GM12878 (cell line): ENCODE results near the gene MYO1D. TPM values are rescaled to one million over a fixed set of nuclear protein-coding genes. Genes with fewer than 3 reads are reported as not detected.

Experiments used
- ATAC-seq: fragments of 200-7000 bp; cut with Tn5 transposase; 3 replicates; pipeline ENCODE4 v1.9.1; 2020; ENCODE audit warnings: mild to moderate bottlenecking, moderate library complexity
- BruUV-seq: library from RNA; stranded (reverse); fragments of 400-500 nt; replicated peaks from 2 replicates; lab custom pipeline; 2021; lab: Mats Ljungman, UMichigan
- CTCF ChIA-PET: fragments of 300-600 bp; sonication (Branson Sonifier 250); formaldehyde crosslinking; extraction: SDS; loops from one replicate; lab custom pipeline; 2021; ENCODE audit warnings: inconsistent platforms; lab: Yijun Ruan, JAX
- POLR2A ChIA-PET: fragments of 350-600 bp; formaldehyde crosslinking; extraction: SDS; loops from one replicate; lab custom pipeline; 2021; ENCODE audit warnings: inconsistent platforms; lab: Charles Lee
- RAD21 ChIA-PET: fragments of 300-600 bp; sonication (Branson Sonifier 250); formaldehyde crosslinking; loops from one replicate; lab custom pipeline; 2023; ENCODE audit warnings: antibody characterized with exemption; ENCODE audit not compliant: unreplicated experiment; lab: Charles Lee
- SMC1A ChIA-PET: fragments of 300-600 bp; sonication (Branson Sonifier 250); formaldehyde crosslinking; loops from one replicate; lab custom pipeline; 2023; ENCODE audit not compliant: unreplicated experiment, uncharacterized antibody; lab: Charles Lee
- DNase-seq: peaks from one replicate; pipeline ENCODE4 v3.0.0-alpha.2; 2011; ENCODE audit warnings: low read depth, low spot score
- FAIRE-seq: peaks from 3 replicates; lab custom pipeline; 2011; peaks lifted over from hg19 to GRCh38; lab: Jason Lieb, UNC
- H2AFZ ChIP-seq: 2 replicates; pipeline ENCODE4 v1.6.0; 2011; ENCODE audit warnings: low read depth, low read length, control low read depth; ENCODE audit not compliant: control insufficient read depth
- H3K27ac ChIP-seq: 2 replicates; pipeline ENCODE4 v1.5.1; 2011; ENCODE audit warnings: control low read depth; ENCODE audit not compliant: control insufficient read depth, insufficient read depth
- H3K27me3 ChIP-seq, 2 experiments: replicated peaks in 1 of 2; 2 replicates each; pipeline versions ENCODE4 v1.6.0 to v1.6.1; 2011; ENCODE audit warnings: low read length in 1 of 2; ENCODE audit not compliant: control insufficient read depth in 2 of 2, insufficient read depth in 2 of 2
- H3K36me3 ChIP-seq, 2 experiments: 2 replicates each; pipeline ENCODE4 v1.5.1; 2011; ENCODE audit warnings: low read length in 1 of 2; ENCODE audit not compliant: control insufficient read depth in 2 of 2, insufficient read depth in 2 of 2
- H3K4me1 ChIP-seq: 2 replicates; pipeline ENCODE4 v1.6.1; 2011; ENCODE audit warnings: mild to moderate bottlenecking, low read length, moderate library complexity, mixed read lengths; ENCODE audit not compliant: control insufficient read depth, insufficient read depth
- H3K4me2 ChIP-seq: 2 replicates; pipeline ENCODE4 v1.6.0; 2011; ENCODE audit warnings: control low read depth; ENCODE audit not compliant: control insufficient read depth, insufficient read depth
- H3K4me3 ChIP-seq: fragments of 200-600 bp; sonication (generic); 2 replicates; pipeline ENCODE4 v1.5.1; 2016
- H3K79me2 ChIP-seq: 2 replicates; pipeline ENCODE4 v1.6.0; 2011; ENCODE audit warnings: low read length; ENCODE audit not compliant: control insufficient read depth, insufficient read depth
- H3K9ac ChIP-seq: 2 replicates; pipeline ENCODE4 v1.8.0; 2011; ENCODE audit warnings: low read length, control low read depth, mixed read lengths; ENCODE audit not compliant: control insufficient read depth, insufficient read depth
- H3K9me3 ChIP-seq: replicated peaks from 3 replicates; pipeline ENCODE4 v1.5.1; 2011; ENCODE audit warnings: mild to moderate bottlenecking, low read length; ENCODE audit not compliant: control insufficient read depth, insufficient read depth
- H4K20me1 ChIP-seq: 2 replicates; pipeline ENCODE4 v1.6.0; 2011; ENCODE audit not compliant: control insufficient read depth, insufficient read depth
- IKZF2 ChIP-seq, 2 experiments: fragments of 450-650 bp; IDR thresholded peaks; 2 replicates each; pipeline ENCODE4 v1.6.1; 2017; ENCODE audit warnings: mild to moderate bottlenecking in 2 of 2, moderate library complexity in 2 of 2
- JUNB ChIP-seq: IDR thresholded peaks from 2 replicates; pipeline ENCODE4 v1.6.1; 2016; ENCODE audit warnings: antibody characterized with exemption, mild to moderate bottlenecking
- MEF2A ChIP-seq: IDR thresholded peaks from 2 replicates; pipeline ENCODE4 v1.6.1; 2011; ENCODE audit warnings: low read depth, mild to moderate bottlenecking, low read length, moderate library complexity; ENCODE audit not compliant: insufficient read depth
- MXI1 ChIP-seq: fragments of 150-350 bp; IDR thresholded peaks from 2 replicates; pipeline ENCODE4 v1.6.1; 2011; ENCODE audit warnings: low read depth, mild to moderate bottlenecking, inconsistent platforms, low read length, improper control_type of control experiment
- NFIC ChIP-seq: IDR thresholded peaks from 2 replicates; pipeline ENCODE4 v1.6.1; 2012; ENCODE audit warnings: low read depth, mild to moderate bottlenecking, inconsistent platforms, low read length, moderate library complexity
- PAX5 ChIP-seq: IDR thresholded peaks from 2 replicates; pipeline ENCODE4 v1.6.1; 2011; ENCODE audit warnings: low read depth, low read length, borderline replicate concordance
- RCOR1 ChIP-seq: conservative IDR thresholded peaks from 2 replicates; pipeline ENCODE4 v1.6.1; 2012; ENCODE audit warnings: low read depth, low read length, improper control_type of control experiment
- SUZ12 ChIP-seq: fragments of 200-600 bp; sonication (generic); IDR thresholded peaks from one replicate; pipeline ENCODE4 v1.6.1; 2018; ENCODE audit warnings: antibody characterized with exemption, mild to moderate bottlenecking; ENCODE audit not compliant: unreplicated experiment
- ZNF622 ChIP-seq: fragments of 450-650 bp; IDR thresholded peaks from 2 replicates; pipeline ENCODE4 v1.6.1; 2017; ENCODE audit warnings: mild to moderate bottlenecking, inconsistent platforms
- WGBS: methylation state at CpG from one replicate; pipeline ENCODE4 v1.1.6; 2016; ENCODE audit warnings: low lambda C conversion rate; ENCODE audit not compliant: insufficient replicate concordance, insufficient coverage; ENCODE audit errors: missing lambda C conversion rate; 5-methylcytosine and 5-hydroxymethylcytosine counted together
- in situ Hi-C: fragments of 300-500 bp; cut with MboI; formaldehyde crosslinking; loops from 9 replicates; pipeline ENCODE4 v1.14.3; 2018; ENCODE audit warnings: mixed read lengths
- intact Hi-C: fragments of 100-400 bp; cut with micrococcal nuclease; formaldehyde crosslinking; loops from one replicate; pipeline ENCODE4 v1.14.2; 2022; ENCODE audit not compliant: unreplicated experiment
- polyA plus RNA-seq, 11 experiments: library from polyadenylated mRNA; depleted of rRNA in 4 of 11; unstranded in 6 of 11; stranded (reverse) in 5 of 11; fragments of >200 nt; fragmentation: Nextera tagmentation in 4 of 11; fragmentation: Illumina TruSeq in 1 of 11; extraction: Ambion mirVana in 4 of 11; extraction: Trizol in 1 of 11; gene quantifications; 1 replicate in 1 of 11; 2 replicates in 10 of 11; pipeline versions ENCODE4 v1.2.1 to v1.2.3, GENCODE V29; 2011 to 2016; ENCODE audit warnings: inconsistent platforms in 2 of 11, missing spikeins in 2 of 11, low read depth in 1 of 11
- total RNA-seq, 4 experiments: library from RNA; depleted of rRNA in 3 of 4; stranded (reverse); fragments of >200 nt in 3 of 4; fragmentation: Illumina TruSeq in 1 of 4; extraction: Trizol in 1 of 4; gene quantifications; 2 replicates each; pipeline versions ENCODE4 v1.2.1 to v1.2.3, GENCODE V29; 2013 to 2021
- TF ChIP-seq, protein P1 (sequence below): IDR thresholded peaks from 2 replicates; pipeline ENCODE4 v1.6.1; 2012; ENCODE audit warnings: low read depth, low read length, improper control_type of control experiment
- TF ChIP-seq, protein P2 (sequence below): fragments of 450-650 bp; IDR thresholded peaks from 2 replicates; pipeline ENCODE4 v1.6.1; 2016; ENCODE audit warnings: mild to moderate bottlenecking
- TF ChIP-seq, protein P3 (sequence below), 3 experiments: IDR thresholded peaks in 2 of 3; conservative IDR thresholded peaks in 1 of 3; 2 replicates each; pipeline ENCODE4 v1.5.1; 2011; ENCODE audit warnings: low read depth in 3 of 3, low read length in 3 of 3, mild to moderate bottlenecking in 3 of 3, control low read depth in 2 of 3, moderate library complexity in 2 of 3, inconsistent platforms in 1 of 3, mixed read lengths in 1 of 3; ENCODE audit not compliant: control insufficient read depth in 2 of 3, insufficient read depth in 1 of 3; ENCODE audit errors: extremely low read depth in 1 of 3
- TF ChIP-seq, protein P4 (sequence below): fragments of 450-650 bp; IDR thresholded peaks from 2 replicates; pipeline ENCODE4 v1.6.1; 2016; ENCODE audit warnings: mild to moderate bottlenecking, moderate library complexity, borderline replicate concordance
- TF ChIP-seq, protein P5 (sequence below): IDR thresholded peaks from 2 replicates; pipeline ENCODE4 v1.6.1; 2011; ENCODE audit warnings: borderline replicate concordance, low read depth, mild to moderate bottlenecking, moderate library complexity, mixed read lengths, low read length; ENCODE audit not compliant: insufficient read depth; ENCODE audit errors: extremely low read length

Gene MYO1D
- total and polyA plus RNA-seq, 10 of the 15 experiments (the other 5 are each of a cell fraction or from before 2014, with no cell fraction given), result 1.8 to 37.7 (median 25.4) TPM

DNA sequence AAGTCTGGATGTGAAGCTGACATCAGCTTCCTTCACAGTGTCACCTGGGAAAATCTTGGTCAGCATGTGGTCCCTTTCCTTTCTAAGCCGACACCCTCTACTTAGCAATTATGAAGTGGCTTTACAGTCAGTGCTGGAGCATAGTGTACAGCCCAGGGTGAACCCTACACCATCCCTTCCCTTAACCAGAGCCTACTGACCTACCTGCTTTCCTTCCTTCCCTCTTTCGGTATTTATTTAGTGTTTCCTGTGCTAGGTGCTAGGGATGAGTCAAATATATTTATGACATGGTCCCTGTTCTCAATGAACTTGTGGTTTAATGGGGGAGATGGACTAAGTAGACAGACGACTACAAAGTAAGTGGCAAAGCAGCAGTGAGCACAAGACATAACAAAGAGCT, 312.6 kb downstream of the MYO1D start:
- ChIA-PET CTCF (interaction anchor here (1.0 kb wide), 1 partner anchor 14 kb away, joined by 3 read pairs; no protein-coding TSS in a partner anchor), RAD21 (interaction anchor here (1.0 to 3.2 kb wide), 4 partner anchors 11 to 75 kb away, joined by 3 to 21 read pairs (median 4); no protein-coding TSS in a partner anchor), SMC1A (interaction anchor here (0.6 to 12.1 kb wide), 8 partner anchors 12 to 312 kb away, joined by 3 to 237 read pairs (median 6); no protein-coding TSS in a partner anchor), POLR2A (no interaction called here)
- H3K79me2 ChIP-seq, result no peaks in the 10 kb centered on the region
- no peaks in the 10 kb centered on the region; a peak in 1 of 4 replicates for H3K36me3 ChIP-seq
- H3K27me3 ChIP-seq, result no peaks in the 10 kb centered on the region
- H3K27ac ChIP-seq, result peak overlapping the region; percentile 23
- no peak overlapping the region for H3K9ac ChIP-seq
- 2% methylated on average over 3 of the region's 3 CpGs for WGBS
- no peak overlapping the region for H3K4me3 ChIP-seq
- H3K4me1 ChIP-seq, result peaks cover 46% of the 10 kb centered on the region
- no TSS peak for BruUV-seq
- in situ Hi-C loops, result no loop called here
- no peaks in the 10 kb centered on the region for H4K20me1 ChIP-seq
- intact Hi-C loops, result no loop called here
- FAIRE-seq (peak; percentile 64), DNase-seq (no peak), ATAC-seq (peak; percentile 47)
- no peaks in the 10 kb centered on the region for H3K9me3 ChIP-seq
- H2AFZ ChIP-seq, result no peak overlapping the region; the same call in 1 of the 2 replicates
- no peak overlapping the region; the same call in 1 of the 2 replicates for H3K4me2 ChIP-seq
- TF ChIP-seq, protein P1, sequence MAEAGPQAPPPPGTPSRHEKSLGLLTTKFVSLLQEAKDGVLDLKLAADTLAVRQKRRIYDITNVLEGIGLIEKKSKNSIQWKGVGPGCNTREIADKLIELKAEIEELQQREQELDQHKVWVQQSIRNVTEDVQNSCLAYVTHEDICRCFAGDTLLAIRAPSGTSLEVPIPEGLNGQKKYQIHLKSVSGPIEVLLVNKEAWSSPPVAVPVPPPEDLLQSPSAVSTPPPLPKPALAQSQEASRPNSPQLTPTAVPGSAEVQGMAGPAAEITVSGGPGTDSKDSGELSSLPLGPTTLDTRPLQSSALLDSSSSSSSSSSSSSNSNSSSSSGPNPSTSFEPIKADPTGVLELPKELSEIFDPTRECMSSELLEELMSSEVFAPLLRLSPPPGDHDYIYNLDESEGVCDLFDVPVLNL, result no peak
- TF ChIP-seq, protein P2, sequence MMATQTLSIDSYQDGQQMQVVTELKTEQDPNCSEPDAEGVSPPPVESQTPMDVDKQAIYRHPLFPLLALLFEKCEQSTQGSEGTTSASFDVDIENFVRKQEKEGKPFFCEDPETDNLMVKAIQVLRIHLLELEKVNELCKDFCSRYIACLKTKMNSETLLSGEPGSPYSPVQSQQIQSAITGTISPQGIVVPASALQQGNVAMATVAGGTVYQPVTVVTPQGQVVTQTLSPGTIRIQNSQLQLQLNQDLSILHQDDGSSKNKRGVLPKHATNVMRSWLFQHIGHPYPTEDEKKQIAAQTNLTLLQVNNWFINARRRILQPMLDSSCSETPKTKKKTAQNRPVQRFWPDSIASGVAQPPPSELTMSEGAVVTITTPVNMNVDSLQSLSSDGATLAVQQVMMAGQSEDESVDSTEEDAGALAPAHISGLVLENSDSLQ, result no peak
- peak; percentile 39; the same call in 1 of the 2 replicates for TF ChIP-seq NFIC
- TF ChIP-seq, protein P3, sequence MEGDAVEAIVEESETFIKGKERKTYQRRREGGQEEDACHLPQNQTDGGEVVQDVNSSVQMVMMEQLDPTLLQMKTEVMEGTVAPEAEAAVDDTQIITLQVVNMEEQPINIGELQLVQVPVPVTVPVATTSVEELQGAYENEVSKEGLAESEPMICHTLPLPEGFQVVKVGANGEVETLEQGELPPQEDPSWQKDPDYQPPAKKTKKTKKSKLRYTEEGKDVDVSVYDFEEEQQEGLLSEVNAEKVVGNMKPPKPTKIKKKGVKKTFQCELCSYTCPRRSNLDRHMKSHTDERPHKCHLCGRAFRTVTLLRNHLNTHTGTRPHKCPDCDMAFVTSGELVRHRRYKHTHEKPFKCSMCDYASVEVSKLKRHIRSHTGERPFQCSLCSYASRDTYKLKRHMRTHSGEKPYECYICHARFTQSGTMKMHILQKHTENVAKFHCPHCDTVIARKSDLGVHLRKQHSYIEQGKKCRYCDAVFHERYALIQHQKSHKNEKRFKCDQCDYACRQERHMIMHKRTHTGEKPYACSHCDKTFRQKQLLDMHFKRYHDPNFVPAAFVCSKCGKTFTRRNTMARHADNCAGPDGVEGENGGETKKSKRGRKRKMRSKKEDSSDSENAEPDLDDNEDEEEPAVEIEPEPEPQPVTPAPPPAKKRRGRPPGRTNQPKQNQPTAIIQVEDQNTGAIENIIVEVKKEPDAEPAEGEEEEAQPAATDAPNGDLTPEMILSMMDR (IDR thresholded peaks at IDR 0.05 in 2 of 3, conservative IDR thresholded peaks at IDR 0.05 in 1 of 3; ENCODE audit: control insufficient read depth in 2 of 3, extremely low read depth in 1 of 3, insufficient read depth in 1 of 3, low read depth in 3 of 3, low read length in 3 of 3), result no peak
- TF ChIP-seq MEF2A, result no peak
- no peak for TF ChIP-seq SUZ12
- TF ChIP-seq MXI1, result no peak
- peak; percentile 31 to 58; a peak in 2 of 4 replicates for TF ChIP-seq IKZF2 (IDR thresholded peaks at IDR 0.05)
- no peak for TF ChIP-seq ZNF622
- no peak for TF ChIP-seq RCOR1
- TF ChIP-seq, protein P4, sequence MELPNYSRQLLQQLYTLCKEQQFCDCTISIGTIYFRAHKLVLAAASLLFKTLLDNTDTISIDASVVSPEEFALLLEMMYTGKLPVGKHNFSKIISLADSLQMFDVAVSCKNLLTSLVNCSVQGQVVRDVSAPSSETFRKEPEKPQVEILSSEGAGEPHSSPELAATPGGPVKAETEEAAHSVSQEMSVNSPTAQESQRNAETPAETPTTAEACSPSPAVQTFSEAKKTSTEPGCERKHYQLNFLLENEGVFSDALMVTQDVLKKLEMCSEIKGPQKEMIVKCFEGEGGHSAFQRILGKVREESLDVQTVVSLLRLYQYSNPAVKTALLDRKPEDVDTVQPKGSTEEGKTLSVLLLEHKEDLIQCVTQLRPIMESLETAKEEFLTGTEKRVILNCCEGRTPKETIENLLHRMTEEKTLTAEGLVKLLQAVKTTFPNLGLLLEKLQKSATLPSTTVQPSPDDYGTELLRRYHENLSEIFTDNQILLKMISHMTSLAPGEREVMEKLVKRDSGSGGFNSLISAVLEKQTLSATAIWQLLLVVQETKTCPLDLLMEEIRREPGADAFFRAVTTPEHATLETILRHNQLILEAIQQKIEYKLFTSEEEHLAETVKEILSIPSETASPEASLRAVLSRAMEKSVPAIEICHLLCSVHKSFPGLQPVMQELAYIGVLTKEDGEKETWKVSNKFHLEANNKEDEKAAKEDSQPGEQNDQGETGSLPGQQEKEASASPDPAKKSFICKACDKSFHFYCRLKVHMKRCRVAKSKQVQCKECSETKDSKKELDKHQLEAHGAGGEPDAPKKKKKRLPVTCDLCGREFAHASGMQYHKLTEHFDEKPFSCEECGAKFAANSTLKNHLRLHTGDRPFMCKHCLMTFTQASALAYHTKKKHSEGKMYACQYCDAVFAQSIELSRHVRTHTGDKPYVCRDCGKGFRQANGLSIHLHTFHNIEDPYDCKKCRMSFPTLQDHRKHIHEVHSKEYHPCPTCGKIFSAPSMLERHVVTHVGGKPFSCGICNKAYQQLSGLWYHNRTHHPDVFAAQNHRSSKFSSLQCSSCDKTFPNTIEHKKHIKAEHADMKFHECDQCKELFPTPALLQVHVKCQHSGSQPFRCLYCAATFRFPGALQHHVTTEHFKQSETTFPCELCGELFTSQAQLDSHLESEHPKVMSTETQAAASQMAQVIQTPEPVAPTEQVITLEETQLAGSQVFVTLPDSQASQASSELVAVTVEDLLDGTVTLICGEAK, result no peak
- TF ChIP-seq, protein P5, sequence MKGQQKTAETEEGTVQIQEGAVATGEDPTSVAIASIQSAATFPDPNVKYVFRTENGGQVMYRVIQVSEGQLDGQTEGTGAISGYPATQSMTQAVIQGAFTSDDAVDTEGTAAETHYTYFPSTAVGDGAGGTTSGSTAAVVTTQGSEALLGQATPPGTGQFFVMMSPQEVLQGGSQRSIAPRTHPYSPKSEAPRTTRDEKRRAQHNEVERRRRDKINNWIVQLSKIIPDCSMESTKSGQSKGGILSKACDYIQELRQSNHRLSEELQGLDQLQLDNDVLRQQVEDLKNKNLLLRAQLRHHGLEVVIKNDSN, result no peak
- TF ChIP-seq JUNB, result peak; percentile 45
- no peak for TF ChIP-seq PAX5
